ENCODE data around the gene HSH2D. TPM values are rescaled to one million over a fixed set of nuclear protein-coding genes. Genes with fewer than 3 reads are reported as not detected.

Gene HSH2D
- total and polyA plus RNA-seq, 2 of the 13 experiments (the other 11 are each of a cell fraction or from before 2014, with no cell fraction given): 0.69 to 3.2 TPM

- TF ChIP-seq, protein P1, sequence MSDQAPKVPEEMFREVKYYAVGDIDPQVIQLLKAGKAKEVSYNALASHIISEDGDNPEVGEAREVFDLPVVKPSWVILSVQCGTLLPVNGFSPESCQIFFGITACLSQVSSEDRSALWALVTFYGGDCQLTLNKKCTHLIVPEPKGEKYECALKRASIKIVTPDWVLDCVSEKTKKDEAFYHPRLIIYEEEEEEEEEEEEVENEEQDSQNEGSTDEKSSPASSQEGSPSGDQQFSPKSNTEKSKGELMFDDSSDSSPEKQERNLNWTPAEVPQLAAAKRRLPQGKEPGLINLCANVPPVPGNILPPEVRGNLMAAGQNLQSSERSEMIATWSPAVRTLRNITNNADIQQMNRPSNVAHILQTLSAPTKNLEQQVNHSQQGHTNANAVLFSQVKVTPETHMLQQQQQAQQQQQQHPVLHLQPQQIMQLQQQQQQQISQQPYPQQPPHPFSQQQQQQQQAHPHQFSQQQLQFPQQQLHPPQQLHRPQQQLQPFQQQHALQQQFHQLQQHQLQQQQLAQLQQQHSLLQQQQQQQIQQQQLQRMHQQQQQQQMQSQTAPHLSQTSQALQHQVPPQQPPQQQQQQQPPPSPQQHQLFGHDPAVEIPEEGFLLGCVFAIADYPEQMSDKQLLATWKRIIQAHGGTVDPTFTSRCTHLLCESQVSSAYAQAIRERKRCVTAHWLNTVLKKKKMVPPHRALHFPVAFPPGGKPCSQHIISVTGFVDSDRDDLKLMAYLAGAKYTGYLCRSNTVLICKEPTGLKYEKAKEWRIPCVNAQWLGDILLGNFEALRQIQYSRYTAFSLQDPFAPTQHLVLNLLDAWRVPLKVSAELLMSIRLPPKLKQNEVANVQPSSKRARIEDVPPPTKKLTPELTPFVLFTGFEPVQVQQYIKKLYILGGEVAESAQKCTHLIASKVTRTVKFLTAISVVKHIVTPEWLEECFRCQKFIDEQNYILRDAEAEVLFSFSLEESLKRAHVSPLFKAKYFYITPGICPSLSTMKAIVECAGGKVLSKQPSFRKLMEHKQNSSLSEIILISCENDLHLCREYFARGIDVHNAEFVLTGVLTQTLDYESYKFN (CRISPR knock-in tag; conservative IDR thresholded peaks at IDR 0.05): no peak; the same call in 1 of the 2 replicates
- TF ChIP-seq NR1H2 (CRISPR knock-in tag; IDR thresholded peaks at IDR 0.05; ENCODE audit: borderline replicate concordance, low read depth): no peak
- no peak for TF ChIP-seq PREB (CRISPR knock-in tag; IDR thresholded peaks at IDR 0.05)
- no peak for TF ChIP-seq STAT5B (CRISPR knock-in tag; IDR thresholded peaks at IDR 0.05)
- TF ChIP-seq KLF13 (CRISPR knock-in tag; IDR thresholded peaks at IDR 0.05): no peak
- TF ChIP-seq CHD2 (IDR thresholded peaks at IDR 0.05; ENCODE audit: low read depth, low read length): no peak
- no peak for TF ChIP-seq ZBTB3 (CRISPR knock-in tag; IDR thresholded peaks at IDR 0.05; ENCODE audit: borderline replicate concordance, low read depth)
- TF ChIP-seq ZBTB42 (CRISPR knock-in tag; IDR thresholded peaks at IDR 0.05): no peak
- TF ChIP-seq TAF15 (IDR thresholded peaks at IDR 0.05; ENCODE audit: low read depth, low read length, poor library complexity, severe bottlenecking): no peak
- peak; percentile 92 for TF ChIP-seq THAP11 (CRISPR knock-in tag; IDR thresholded peaks at IDR 0.05)
- TF ChIP-seq GATAD2A (CRISPR knock-in tag; IDR thresholded peaks at IDR 0.05): no peak; the same call in 1 of the 2 replicates
- TF ChIP-seq, protein P2, sequence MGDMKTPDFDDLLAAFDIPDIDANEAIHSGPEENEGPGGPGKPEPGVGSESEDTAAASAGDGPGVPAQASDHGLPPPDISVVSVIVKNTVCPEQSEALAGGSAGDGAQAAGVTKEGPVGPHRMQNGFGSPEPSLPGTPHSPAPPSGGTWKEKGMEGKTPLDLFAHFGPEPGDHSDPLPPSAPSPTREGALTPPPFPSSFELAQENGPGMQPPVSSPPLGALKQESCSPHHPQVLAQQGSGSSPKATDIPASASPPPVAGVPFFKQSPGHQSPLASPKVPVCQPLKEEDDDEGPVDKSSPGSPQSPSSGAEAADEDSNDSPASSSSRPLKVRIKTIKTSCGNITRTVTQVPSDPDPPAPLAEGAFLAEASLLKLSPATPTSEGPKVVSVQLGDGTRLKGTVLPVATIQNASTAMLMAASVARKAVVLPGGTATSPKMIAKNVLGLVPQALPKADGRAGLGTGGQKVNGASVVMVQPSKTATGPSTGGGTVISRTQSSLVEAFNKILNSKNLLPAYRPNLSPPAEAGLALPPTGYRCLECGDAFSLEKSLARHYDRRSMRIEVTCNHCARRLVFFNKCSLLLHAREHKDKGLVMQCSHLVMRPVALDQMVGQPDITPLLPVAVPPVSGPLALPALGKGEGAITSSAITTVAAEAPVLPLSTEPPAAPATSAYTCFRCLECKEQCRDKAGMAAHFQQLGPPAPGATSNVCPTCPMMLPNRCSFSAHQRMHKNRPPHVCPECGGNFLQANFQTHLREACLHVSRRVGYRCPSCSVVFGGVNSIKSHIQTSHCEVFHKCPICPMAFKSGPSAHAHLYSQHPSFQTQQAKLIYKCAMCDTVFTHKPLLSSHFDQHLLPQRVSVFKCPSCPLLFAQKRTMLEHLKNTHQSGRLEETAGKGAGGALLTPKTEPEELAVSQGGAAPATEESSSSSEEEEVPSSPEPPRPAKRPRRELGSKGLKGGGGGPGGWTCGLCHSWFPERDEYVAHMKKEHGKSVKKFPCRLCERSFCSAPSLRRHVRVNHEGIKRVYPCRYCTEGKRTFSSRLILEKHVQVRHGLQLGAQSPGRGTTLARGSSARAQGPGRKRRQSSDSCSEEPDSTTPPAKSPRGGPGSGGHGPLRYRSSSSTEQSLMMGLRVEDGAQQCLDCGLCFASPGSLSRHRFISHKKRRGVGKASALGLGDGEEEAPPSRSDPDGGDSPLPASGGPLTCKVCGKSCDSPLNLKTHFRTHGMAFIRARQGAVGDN (CRISPR knock-in tag; IDR thresholded peaks at IDR 0.05): peak; percentile 62
- peak; percentile 97 for TF ChIP-seq NFYB (CRISPR knock-in tag; IDR thresholded peaks at IDR 0.05)
- 0 out of 2 replicates have a peak, but pooled peaks have one; percentile 42 for TF ChIP-seq RCOR2 (CRISPR knock-in tag; IDR thresholded peaks at IDR 0.05)
- no peak for TF ChIP-seq ZNF670 (CRISPR knock-in tag; IDR thresholded peaks at IDR 0.05; ENCODE audit: borderline replicate concordance)
- no peak for TF ChIP-seq ZNF713 (CRISPR knock-in tag; IDR thresholded peaks at IDR 0.05)
- 0 out of 2 replicates have a peak, but pooled peaks have one; percentile 16 for TF ChIP-seq KDM4B (CRISPR knock-in tag; IDR thresholded peaks at IDR 0.05)
- peak; percentile 56; the same call in 1 of the 2 replicates for TF ChIP-seq ZNF232 (CRISPR knock-in tag; IDR thresholded peaks at IDR 0.05; ENCODE audit: borderline replicate concordance)
- TF ChIP-seq, protein P3, sequence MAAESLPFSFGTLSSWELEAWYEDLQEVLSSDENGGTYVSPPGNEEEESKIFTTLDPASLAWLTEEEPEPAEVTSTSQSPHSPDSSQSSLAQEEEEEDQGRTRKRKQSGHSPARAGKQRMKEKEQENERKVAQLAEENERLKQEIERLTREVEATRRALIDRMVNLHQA (CRISPR knock-in tag; IDR thresholded peaks at IDR 0.05): no peak
- no peak for TF ChIP-seq SALL2 (CRISPR knock-in tag; IDR thresholded peaks at IDR 0.05)
- TF ChIP-seq ZNF367 (CRISPR knock-in tag; IDR thresholded peaks at IDR 0.05; ENCODE audit: borderline replicate concordance): no peak
- TF ChIP-seq EZH2 (conservative IDR thresholded peaks at IDR 0.05; ENCODE audit: low read depth, low read length): no peak
These were observed 41.8 kb downstream of the HSH2D start, which contains the start of gene FAM32A (continued) for GRCh38 chr19:16185123-16185767.
